ENCODE measurements around the gene B3GAT1. TPM values are rescaled to one million over a fixed set of nuclear protein-coding genes. Genes with fewer than 3 reads are reported as not detected.
A peak's percentile ranks its signal among the peaks of the same experiment; 100 is the strongest.

The B3GAT1 gene, protein sequence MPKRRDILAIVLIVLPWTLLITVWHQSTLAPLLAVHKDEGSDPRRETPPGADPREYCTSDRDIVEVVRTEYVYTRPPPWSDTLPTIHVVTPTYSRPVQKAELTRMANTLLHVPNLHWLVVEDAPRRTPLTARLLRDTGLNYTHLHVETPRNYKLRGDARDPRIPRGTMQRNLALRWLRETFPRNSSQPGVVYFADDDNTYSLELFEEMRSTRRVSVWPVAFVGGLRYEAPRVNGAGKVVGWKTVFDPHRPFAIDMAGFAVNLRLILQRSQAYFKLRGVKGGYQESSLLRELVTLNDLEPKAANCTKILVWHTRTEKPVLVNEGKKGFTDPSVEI
- total RNA-seq (under 1 TPM in 4 of 10 donors, not detected in 6; 0.05 to 0.60 (median 0.18) TPM), polyA plus RNA-seq (under 1 TPM; 0.04 to 0.07 TPM)
- long read RNA-seq, donor 1 = 0 reads
- long read RNA-seq, donor 2 = 0 reads
- long read RNA-seq, donor 3 = 0 reads

DNA sequence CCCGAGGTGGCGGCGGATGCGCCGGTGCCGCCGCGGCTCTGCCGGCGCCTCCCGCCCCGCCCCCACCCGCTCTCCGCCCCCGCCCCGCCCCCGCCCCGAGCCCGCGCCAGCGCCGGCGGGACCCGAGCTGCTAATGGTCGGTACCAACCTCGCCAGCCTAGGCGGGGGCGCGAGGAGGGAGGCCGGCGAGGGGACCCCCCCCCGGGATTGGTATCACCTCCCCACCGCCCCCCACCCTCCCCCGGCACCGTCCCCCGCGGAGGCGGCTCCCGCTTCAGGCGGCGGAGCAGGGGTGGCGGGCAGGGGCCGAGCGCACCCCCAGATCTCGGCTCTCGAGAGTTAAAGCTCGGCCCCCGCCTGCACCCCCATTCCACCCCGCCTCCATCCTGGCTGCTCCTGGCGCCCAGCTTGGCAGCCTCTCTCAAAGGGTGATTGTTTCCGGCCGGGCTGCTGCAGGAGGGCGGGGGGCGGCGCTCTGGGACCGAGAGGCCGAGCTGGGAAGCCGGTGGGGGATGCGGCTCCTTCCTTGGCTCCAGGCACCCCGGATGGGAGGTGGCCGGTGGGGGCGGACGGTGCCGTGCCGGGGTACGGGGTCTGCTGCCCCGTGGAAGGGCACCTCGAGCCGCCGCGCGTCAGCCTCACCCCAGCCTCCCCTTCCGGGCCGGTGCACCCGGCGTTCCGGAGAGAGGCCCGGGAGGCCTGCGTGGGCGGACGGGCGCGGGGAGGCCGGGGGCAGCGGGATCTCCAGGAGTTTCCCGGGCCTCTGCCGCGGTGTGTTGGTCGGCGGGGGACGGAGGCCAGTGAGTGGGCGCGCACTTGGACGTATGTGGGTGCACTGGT, at the start of gene B3GAT1:
Gene B3GAT1 (minus strand): TSS at position 40 of the 840 bp plus-strand sequence. CDS start 24,583 bp downstream, outside the sequence.
- WGBS, 2 donors = 2% methylated on average over 58 to 93 of the region's 94 CpGs
- DNase-seq (no peak), ATAC-seq (peak in 2 of 8 donors; percentile 26 to 30)
- Histone ChIP-seq H3K9me3 (no peaks in the 10 kb centered on the region), H3K27me3 (peaks cover 22 to 88% (median 84%) of the 10 kb centered on the region in 7 donors), H3K4me3 (peak within 1 kb of the TSS in 9 of 10 donors; percentile 17 to 48 (median 42)), H3K4me1 (peaks cover 0 to 15% (median 7%) of the 10 kb centered on the region in 9 donors), H3K36me3 (no peaks in the 10 kb centered on the region), H3K27ac (no peak within 1 kb of the TSS)
- TF ChIP-seq, protein P1, sequence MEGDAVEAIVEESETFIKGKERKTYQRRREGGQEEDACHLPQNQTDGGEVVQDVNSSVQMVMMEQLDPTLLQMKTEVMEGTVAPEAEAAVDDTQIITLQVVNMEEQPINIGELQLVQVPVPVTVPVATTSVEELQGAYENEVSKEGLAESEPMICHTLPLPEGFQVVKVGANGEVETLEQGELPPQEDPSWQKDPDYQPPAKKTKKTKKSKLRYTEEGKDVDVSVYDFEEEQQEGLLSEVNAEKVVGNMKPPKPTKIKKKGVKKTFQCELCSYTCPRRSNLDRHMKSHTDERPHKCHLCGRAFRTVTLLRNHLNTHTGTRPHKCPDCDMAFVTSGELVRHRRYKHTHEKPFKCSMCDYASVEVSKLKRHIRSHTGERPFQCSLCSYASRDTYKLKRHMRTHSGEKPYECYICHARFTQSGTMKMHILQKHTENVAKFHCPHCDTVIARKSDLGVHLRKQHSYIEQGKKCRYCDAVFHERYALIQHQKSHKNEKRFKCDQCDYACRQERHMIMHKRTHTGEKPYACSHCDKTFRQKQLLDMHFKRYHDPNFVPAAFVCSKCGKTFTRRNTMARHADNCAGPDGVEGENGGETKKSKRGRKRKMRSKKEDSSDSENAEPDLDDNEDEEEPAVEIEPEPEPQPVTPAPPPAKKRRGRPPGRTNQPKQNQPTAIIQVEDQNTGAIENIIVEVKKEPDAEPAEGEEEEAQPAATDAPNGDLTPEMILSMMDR (IDR thresholded peaks at IDR 0.05) = no peak
- intact Hi-C loops (cut with DNase I) = no loop called here

DNA sequence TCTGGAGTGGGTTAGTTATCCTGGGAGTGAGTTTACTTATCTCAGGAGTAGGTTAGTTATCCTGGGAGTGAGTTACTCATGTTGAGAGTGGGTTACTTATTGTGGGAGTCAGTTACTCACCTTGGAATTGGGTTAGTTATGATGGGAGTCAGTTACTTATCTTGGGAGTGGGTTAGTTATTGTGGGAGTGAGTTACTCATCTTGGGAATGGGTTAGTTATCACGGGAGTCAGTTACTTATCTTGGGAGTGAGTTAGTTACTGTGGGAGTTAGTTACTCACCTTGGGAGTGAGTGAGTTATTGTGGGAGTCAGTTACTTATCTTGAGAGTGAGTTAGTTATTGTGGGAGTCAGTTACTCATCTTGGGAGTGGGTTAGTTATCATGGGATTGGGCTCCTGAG, 49.6 kb upstream of the B3GAT1 start:
- TF ChIP-seq, protein P1 (IDR thresholded peaks at IDR 0.05) = no peak
- peaks cover 0 to 44% (median 35%) of the 10 kb centered on the region in 7 donors for H3K27me3 ChIP-seq
- ATAC-seq = no peak

DNA sequence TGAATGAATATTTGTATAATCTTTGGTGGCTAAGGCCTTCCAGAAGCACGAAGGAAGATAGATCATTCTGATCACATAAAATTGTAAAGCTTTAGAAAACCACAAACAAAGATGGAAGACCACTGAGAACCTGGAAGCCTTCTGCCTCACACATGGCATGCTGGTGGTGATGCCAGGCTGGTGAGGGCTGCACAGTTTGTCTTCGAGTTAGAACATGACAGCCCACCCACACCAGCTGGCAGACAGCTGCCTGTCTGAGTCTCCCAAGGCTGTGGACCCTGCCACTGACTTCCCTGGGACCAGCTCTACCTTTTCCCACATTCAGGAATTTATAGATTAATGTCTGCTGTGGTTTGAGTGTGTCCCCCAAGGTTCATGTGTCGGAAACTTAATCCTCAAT, 48.8 kb upstream of the B3GAT1 start:
- H3K27me3 ChIP-seq = peaks cover 0 to 37% (median 28%) of the 10 kb centered on the region in 7 donors
- no peaks in the 10 kb centered on the region for H3K4me1 ChIP-seq
- no peak overlapping the region for H3K4me3 ChIP-seq
- no peak overlapping the region for H3K27ac ChIP-seq
- ATAC-seq = no peak
- H3K9me3 ChIP-seq = peaks cover 0 to 20% (median 11%) of the 10 kb centered on the region in 11 donors
- intact Hi-C loops (cut with DNase I) = no loop called here
- WGBS, 2 donors = 72 to 76% methylated on average over 3 of the region's 3 CpGs
- H3K36me3 ChIP-seq = no peaks in the 10 kb centered on the region
- TF ChIP-seq, protein P1 (IDR thresholded peaks at IDR 0.05) = no peak
- no peak for DNase-seq

More for the DNA sequence above, 49.6 kb upstream of the B3GAT1 start:
- Histone ChIP-seq H3K4me3 (no peak overlapping the region), H3K9me3 (peaks cover 0 to 18% (median 11%) of the 10 kb centered on the region in 11 donors), H3K4me1 (no peaks in the 10 kb centered on the region), H3K36me3 (no peaks in the 10 kb centered on the region), H3K27ac (no peak overlapping the region)
- WGBS, 2 donors = 56 to 63% methylated on average over 1 of the region's 1 CpG
- DNase-seq = no peak
- intact Hi-C loops (cut with DNase I) = no loop called here

DNA sequence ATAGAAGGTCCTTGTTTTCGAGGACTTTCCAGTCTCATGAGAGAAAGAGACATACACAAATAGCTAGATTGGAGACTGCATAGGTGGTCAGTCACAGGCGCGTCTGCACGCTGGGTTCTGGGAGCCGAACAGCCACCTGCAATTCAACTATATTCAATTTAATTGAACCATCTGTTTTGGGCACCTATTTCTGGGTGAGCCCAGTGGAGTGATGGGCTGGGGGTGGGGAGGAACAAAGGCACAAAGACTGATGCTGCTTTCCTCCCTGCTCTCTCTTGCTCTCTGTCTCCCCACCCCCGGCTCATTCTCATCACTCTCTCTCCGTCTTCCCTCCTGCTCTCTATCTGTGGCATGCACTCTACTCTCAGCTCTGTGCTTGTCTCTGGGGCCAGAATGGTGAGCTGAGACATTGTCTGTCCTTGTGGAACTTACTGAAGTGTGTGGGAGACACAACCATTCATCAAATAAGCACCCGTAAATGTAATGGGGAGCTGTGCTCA, 48.1 kb upstream of the B3GAT1 start:
- no peak for DNase-seq
- Histone ChIP-seq H3K36me3 (no peaks in the 10 kb centered on the region), H3K4me3 (no peak overlapping the region), H3K27ac (no peak overlapping the region), H3K4me1 (no peaks in the 10 kb centered on the region), H3K9me3 (peaks cover 0 to 20% (median 11%) of the 10 kb centered on the region in 11 donors), H3K27me3 (peaks cover 0 to 29% (median 22%) of the 10 kb centered on the region in 7 donors)
- no peak for ATAC-seq
- 52 to 60% methylated on average over 8 of the region's 8 CpGs for WGBS, 2 donors
- intact Hi-C loops (cut with DNase I) = no loop called here
- TF ChIP-seq, protein P1 (IDR thresholded peaks at IDR 0.05) = no peak

Measured in heart right ventricle (tissue), 16 donors.